K562 (cell line): ENCODE results near the gene PSMB11. TPM values are rescaled to one million over a fixed set of nuclear protein-coding genes. Genes with fewer than 3 reads are reported as not detected.

ENCODE experiments used
- HNRNPLL ChIP-seq: fragments of 200-400 bp; formaldehyde crosslinking; IDR thresholded peaks from 2 replicates; pipeline ENCODE4 v1.6.1; 2017; ENCODE audit warnings: low read length, low read depth, mild to moderate bottlenecking; ENCODE audit not compliant: poor library complexity, severe bottlenecking
- JUND ChIP-seq, 2 experiments: IDR thresholded peaks; 2 replicates in 1 of 2; 3 replicates in 1 of 2; pipeline ENCODE4 v1.6.1; 2011; ENCODE audit warnings: borderline replicate concordance in 2 of 2, low read depth in 2 of 2, low read length in 2 of 2, improper control_type of control experiment in 1 of 2, missing biosample characterization in 1 of 2, missing genetic modification characterization in 1 of 2, missing genetic modification reagents in 1 of 2
- MCM7 ChIP-seq, 2 experiments: fragments of 450-650 bp; IDR thresholded peaks; 2 replicates each; pipeline ENCODE4 v1.6.1; 2016 to 2018
- NUFIP1 ChIP-seq: fragments of 450-650 bp; IDR thresholded peaks from 2 replicates; pipeline ENCODE4 v1.6.1; 2018; ENCODE audit not compliant: partially characterized antibody
- REST ChIP-seq, 2 experiments: fragments of 450-650 bp; formaldehyde crosslinking in 1 of 2; IDR thresholded peaks; 2 replicates each; pipeline versions ENCODE4 v1.4.0 to v1.6.1; 2014 to 2020; ENCODE audit warnings: mild to moderate bottlenecking in 2 of 2, borderline replicate concordance in 1 of 2, low read depth in 1 of 2
- SMAD3 ChIP-seq: fragments of 450-650 bp; formaldehyde crosslinking; conservative IDR thresholded peaks from 2 replicates; pipeline ENCODE4 v1.4.0; 2020; ENCODE audit warnings: mild to moderate bottlenecking
- TFAP4 ChIP-seq: sonication (generic); formaldehyde crosslinking; IDR thresholded peaks from 2 replicates; pipeline ENCODE4 v1.8.0; 2022; ENCODE audit warnings: missing genetic modification reagents, mild to moderate bottlenecking, moderate library complexity, borderline replicate concordance
- TOE1 ChIP-seq, 2 experiments: fragments of 450-650 bp in 1 of 2; sonication (generic) in 1 of 2; formaldehyde crosslinking in 1 of 2; IDR thresholded peaks; 2 replicates each; pipeline versions ENCODE4 v1.7.1 to v1.8.0; 2016 to 2022; ENCODE audit warnings: borderline replicate concordance in 2 of 2, mild to moderate bottlenecking in 2 of 2, antibody characterized with exemption in 1 of 2, inconsistent platforms in 1 of 2, low read depth in 1 of 2, missing genetic modification reagents in 1 of 2, moderate library complexity in 1 of 2
- ZFP30 ChIP-seq: fragments of 250-450 bp; sonication (Bioruptor Pico); IDR thresholded peaks from 2 replicates; pipeline ENCODE4 v1.8.0; 2022; ENCODE audit warnings: moderate library complexity, mild to moderate bottlenecking, inconsistent platforms, borderline replicate concordance
- ZNF592 ChIP-seq: fragments of 450-650 bp; IDR thresholded peaks from 2 replicates; pipeline ENCODE4 v1.6.1; 2017; ENCODE audit warnings: antibody characterized with exemption, mild to moderate bottlenecking
- polyA plus RNA-seq, 8 experiments: library from polyadenylated mRNA; depleted of rRNA in 4 of 8; stranded (reverse) in 5 of 8; unstranded in 3 of 8; fragments of >200 nt; fragmentation: Nextera tagmentation in 2 of 8; fragmentation: Illumina TruSeq in 1 of 8; extraction: Ambion mirVana in 2 of 8; extraction: Trizol in 1 of 8; gene quantifications; 2 replicates each; pipeline versions ENCODE4 v1.2.1 to v1.2.3, GENCODE V29; 2011 to 2014; ENCODE audit warnings: inconsistent platforms in 1 of 8, missing spikeins in 1 of 8
- total RNA-seq, 7 experiments: library from RNA; depleted of rRNA in 6 of 7; stranded (reverse); fragments of >200 nt in 6 of 7; fragmentation: Illumina TruSeq in 2 of 7; extraction: Trizol in 2 of 7; gene quantifications; 2 replicates each; pipeline versions ENCODE4 v1.2.1 to v1.2.3, GENCODE V29; 2011 to 2021; ENCODE audit warnings: low replicate concordance in 1 of 7

Gene PSMB11
- total and polyA plus RNA-seq, 9 of the 15 experiments (the other 6 are each of a cell fraction or from before 2014, with no cell fraction given): not detected

- TF ChIP-seq ZNF592 (no peak), SMAD3 (CRISPR knock-in tag) (0 out of 2 replicates have a peak, but pooled peaks have one; percentile 10), HNRNPLL (no peak), TOE1 (IDR thresholded peaks at IDR 0.05; ENCODE audit: borderline replicate concordance) (peak; percentile 52; the same call in 1 of the 2 replicates), TOE1 (CRISPR knock-in tag; IDR thresholded peaks at IDR 0.05; ENCODE audit: borderline replicate concordance, low read depth) (no peak), MCM7 (IDR thresholded peaks at IDR 0.05) (no peak), TFAP4 (CRISPR knock-in tag) (peak; percentile 76), REST (IDR thresholded peaks at IDR 0.05; ENCODE audit: borderline replicate concordance) (peak; percentile 84), REST (CRISPR knock-in tag; IDR thresholded peaks at IDR 0.05; ENCODE audit: low read depth) (peak; percentile 64; the same call in 1 of the 2 replicates), ZFP30 (CRISPR knock-in tag) (peak; percentile 26; the same call in 1 of the 2 replicates), NUFIP1 (no peak), JUND (IDR thresholded peaks at IDR 0.05; ENCODE audit: borderline replicate concordance, low read depth, low read length) (peak; percentile 50), JUND (tag; IDR thresholded peaks at IDR 0.05; ENCODE audit: borderline replicate concordance, low read depth, low read length) (no peak)
Observed at GRCh38 chr14:23057757-23058653, 16.0 kb downstream of the PSMB11 start (continued).
